AG09309 (cell line): ENCODE measurements around the gene VPS39.
"Not testable (repeated sequence)": the region's sequence is repeated elsewhere in the genome, so short reads cannot be mapped to it uniquely, and the experiment has no call there.

Experiments
- DNase-seq: peaks from one replicate; pipeline ENCODE4 v3.0.0-alpha.2; 2010; ENCODE audit warnings: low read depth
- H3K4me3 ChIP-seq: 2 replicates; pipeline ENCODE4 v1.5.1; 2011; ENCODE audit warnings: mild to moderate bottlenecking, low read depth, low read length, moderate library complexity; ENCODE audit not compliant: control insufficient read depth
- TF ChIP-seq, protein P1 (sequence below): IDR thresholded peaks from 2 replicates; pipeline ENCODE4 v1.5.1; 2011; ENCODE audit warnings: mild to moderate bottlenecking, low read depth, low read length, inconsistent platforms; ENCODE audit not compliant: insufficient read depth, control insufficient read depth; ENCODE audit errors: missing control alignments

VPS39 gene

DNA sequence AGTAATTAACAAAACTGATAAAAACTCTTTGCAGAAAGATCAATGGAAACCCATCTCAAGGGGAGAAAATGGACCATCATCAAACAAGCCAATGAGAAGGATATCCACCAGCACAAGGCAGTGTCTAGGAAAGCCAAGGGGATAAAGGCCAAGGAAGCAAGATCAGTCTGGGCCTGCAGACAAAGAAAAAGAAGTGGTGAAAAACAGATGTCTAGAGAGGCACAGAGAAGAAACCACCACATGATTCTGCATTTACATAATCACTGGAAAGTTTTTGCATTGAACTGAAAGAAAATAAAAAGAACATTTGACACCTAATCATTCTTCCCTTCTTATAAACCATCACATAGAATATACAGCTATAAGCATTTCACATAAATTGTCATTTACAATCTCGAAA, 23.0 kb upstream of the VPS39 start:
- TF ChIP-seq, protein P1, sequence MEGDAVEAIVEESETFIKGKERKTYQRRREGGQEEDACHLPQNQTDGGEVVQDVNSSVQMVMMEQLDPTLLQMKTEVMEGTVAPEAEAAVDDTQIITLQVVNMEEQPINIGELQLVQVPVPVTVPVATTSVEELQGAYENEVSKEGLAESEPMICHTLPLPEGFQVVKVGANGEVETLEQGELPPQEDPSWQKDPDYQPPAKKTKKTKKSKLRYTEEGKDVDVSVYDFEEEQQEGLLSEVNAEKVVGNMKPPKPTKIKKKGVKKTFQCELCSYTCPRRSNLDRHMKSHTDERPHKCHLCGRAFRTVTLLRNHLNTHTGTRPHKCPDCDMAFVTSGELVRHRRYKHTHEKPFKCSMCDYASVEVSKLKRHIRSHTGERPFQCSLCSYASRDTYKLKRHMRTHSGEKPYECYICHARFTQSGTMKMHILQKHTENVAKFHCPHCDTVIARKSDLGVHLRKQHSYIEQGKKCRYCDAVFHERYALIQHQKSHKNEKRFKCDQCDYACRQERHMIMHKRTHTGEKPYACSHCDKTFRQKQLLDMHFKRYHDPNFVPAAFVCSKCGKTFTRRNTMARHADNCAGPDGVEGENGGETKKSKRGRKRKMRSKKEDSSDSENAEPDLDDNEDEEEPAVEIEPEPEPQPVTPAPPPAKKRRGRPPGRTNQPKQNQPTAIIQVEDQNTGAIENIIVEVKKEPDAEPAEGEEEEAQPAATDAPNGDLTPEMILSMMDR = no peak
- no peak for DNase-seq
- H3K4me3 ChIP-seq = no peak overlapping the region

DNA sequence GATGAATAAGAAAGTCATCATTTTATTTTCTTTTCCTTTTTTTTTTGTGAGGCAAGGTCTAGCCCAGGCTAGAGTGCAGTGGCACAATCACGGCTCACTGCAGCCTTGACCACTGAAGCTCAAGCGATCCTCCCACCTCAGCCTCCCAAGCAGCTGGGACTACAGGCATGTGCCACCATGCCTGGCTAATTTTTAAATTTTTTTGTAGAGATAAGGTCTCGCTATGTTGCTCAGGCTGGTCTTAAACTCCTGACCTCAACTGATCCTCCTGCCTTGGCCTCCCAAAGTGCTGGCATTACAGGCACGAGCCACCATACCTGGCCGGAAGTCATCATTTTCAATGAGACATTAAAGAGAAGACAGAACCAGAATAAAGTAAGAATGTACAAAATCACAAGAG, 20.9 kb upstream of the VPS39 start:
- not testable (repeated sequence) for H3K4me3 ChIP-seq, DNase-seq

DNA sequence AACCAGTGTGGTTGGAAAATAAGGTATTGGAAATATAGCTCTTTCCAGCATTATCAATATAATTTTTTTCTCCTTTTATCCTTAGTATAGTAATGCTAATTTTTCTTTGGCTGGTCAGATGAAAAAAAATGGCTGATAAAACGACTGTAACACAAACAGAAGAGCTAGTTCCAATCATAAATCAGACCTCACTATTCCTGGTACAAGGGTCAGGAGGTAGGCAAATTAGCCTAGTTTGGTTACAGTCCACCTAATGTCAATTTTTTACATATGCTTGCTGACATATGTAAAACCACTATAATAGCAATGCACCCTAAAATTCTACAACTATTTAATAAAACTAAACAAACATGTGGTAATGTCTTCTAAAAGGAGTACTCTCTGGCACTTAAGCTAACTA, 19.9 kb upstream of the VPS39 start:
- no peak for DNase-seq
- no peak overlapping the region for H3K4me3 ChIP-seq

DNA sequence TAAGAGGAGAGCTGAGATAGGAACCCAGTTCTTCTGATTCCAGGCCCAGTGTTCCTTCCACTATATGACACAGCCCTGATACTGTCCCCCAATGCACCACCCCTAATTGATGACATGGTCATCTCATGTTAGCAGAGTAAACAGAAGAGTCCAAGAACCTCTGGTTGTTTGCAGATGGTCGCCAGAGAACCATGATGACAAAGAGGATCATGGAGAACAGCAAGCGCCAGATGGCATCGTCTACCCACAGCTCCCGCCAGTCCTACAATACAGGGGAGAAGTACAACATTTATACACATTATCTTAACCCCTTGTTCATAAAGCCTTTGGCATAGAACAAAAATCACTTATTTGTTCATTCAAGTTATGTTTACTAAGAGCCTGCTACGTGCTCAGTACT, 18.5 kb upstream of the VPS39 start:
- no peak for DNase-seq
- TF ChIP-seq, protein P1 = no peak
- no peak overlapping the region for H3K4me3 ChIP-seq

More for the DNA sequence above, 19.9 kb upstream of the VPS39 start:
- TF ChIP-seq, protein P1 = no peak

DNA sequence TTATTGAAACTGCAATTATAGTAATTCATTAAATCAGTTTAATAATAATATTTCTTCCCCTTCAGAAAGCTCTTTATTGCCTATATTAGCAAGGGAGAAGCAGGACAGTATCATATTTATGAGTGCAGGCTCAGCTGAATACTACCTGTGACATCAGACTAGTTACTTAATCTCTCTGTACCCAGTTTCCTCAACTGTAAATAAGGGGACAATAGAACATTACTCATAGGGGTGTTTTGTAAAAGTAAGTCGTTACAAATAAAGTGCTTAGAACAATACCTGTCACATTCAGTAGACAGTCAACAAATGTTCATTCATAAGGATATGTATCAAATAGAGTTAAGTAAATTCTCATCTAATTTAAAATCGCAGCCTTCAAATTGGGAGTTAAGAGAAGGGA, 12.1 kb upstream of the VPS39 start:
- TF ChIP-seq, protein P1 = no peak
- no peak for DNase-seq
- H3K4me3 ChIP-seq = no peak overlapping the region

DNA sequence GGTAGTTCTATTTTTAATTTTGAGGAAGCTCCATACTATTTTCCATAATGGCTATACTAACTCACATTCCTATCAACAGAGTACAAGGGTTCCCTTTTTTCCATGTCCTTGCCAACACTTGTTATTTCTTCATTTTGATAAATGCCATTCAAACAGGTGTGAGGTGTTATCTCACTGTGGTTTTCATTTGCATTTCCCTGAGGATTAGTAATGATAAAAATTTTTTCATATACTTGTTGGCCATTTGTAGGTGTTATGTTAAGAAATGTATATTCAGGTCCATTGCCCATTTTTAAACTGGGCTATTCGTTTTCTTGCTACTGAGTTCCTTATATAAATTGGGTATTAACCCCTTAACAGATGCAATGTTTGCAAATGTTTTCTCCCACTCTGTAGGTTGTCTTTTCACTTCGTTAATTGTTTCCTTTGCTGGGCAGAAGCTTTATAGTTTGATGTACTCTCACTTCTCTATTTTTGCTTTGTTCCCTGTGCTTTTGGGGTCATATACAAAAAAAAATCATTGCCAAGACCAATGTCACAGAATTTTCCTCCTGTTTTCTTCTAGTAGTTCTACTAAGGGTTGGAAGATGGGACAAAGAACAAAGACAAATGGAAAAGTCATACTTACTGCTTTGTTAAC, 11.0 kb upstream of the VPS39 start:
- TF ChIP-seq, protein P1 = no peak
- no peak for DNase-seq
- H3K4me3 ChIP-seq = no peak overlapping the region

DNA sequence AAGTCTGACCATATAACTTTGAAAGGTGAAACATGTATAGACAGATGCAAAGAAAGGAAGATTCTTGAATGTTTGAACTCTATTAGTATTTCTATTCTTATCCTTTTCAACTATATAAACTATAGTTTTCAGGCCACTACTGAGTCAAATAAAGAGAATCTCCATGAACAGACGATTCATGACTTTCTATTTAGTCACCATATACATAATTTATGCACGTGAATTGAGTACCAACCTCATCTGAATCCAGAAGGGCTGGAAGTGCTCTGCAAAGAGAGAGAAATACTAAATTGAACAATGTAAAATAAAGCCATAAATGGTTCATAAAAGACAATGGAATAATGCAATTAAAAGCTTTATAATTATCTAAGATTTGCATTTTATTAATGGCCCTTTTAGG, 9.5 kb upstream of the VPS39 start:
- TF ChIP-seq, protein P1 = no peak
- DNase-seq = no peak
- no peak overlapping the region for H3K4me3 ChIP-seq
